Left ventricle myocardium inferior (tissue), 1 donor: Measurements from ENCODE around the gene CEP97. TPM values are rescaled to one million over a fixed set of nuclear protein-coding genes. Genes with fewer than 3 reads are reported as not detected.
"Not testable (repeated sequence)": the region's sequence is repeated elsewhere in the genome, so short reads cannot be mapped to it uniquely, and the experiment has no call there.

Source experiments
- DNase-seq: peaks from one replicate; pipeline ENCODE4 v3.0.0-alpha.2; 2020
- H3K27ac ChIP-seq: fragments of 200-600 bp; replicated peaks from 2 replicates; pipeline ENCODE4 v1.8.0; 2021
- H3K27me3 ChIP-seq: fragments of 200-600 bp; 2 replicates; pipeline ENCODE4 v1.8.0; 2021; ENCODE audit warnings: low read depth
- H3K36me3 ChIP-seq: fragments of 200-600 bp; 2 replicates; pipeline ENCODE4 v1.8.0; 2021
- H3K4me1 ChIP-seq: fragments of 200-600 bp; 2 replicates; pipeline ENCODE4 v1.8.0; 2021
- H3K4me3 ChIP-seq: fragments of 200-600 bp; 2 replicates; pipeline ENCODE4 v1.8.0; 2021; ENCODE audit warnings: mild to moderate bottlenecking, moderate library complexity
- H3K9me3 ChIP-seq: fragments of 200-600 bp; replicated peaks from 2 replicates; pipeline ENCODE4 v1.8.0; 2021
- intact Hi-C: fragments of 100-400 bp; cut with micrococcal nuclease; formaldehyde crosslinking; loops from one replicate; pipeline ENCODE4 v1.11.0; 2022
- total RNA-seq: library from RNA; stranded (reverse); fragmentation: NEBNext Ultra II Directional; extraction: Animal tissue kit (Norgen Biotek cat#: 25700); gene quantifications from one replicate; pipeline ENCODE4 v1.2.1, GENCODE V29; 2021
- TF ChIP-seq, protein P1 (sequence below): fragments of 200-600 bp; IDR thresholded peaks from 2 replicates; pipeline ENCODE4 v1.8.0; 2021; ENCODE audit warnings: antibody characterized with exemption, mild to moderate bottlenecking, borderline replicate concordance
- donor health status: DM: no; HTN: yes; CAD: no; lungs with severe emphysema.

Gene CEP97
- total RNA-seq, 1 donor from 2014 or later: 5.9 TPM

DNA sequence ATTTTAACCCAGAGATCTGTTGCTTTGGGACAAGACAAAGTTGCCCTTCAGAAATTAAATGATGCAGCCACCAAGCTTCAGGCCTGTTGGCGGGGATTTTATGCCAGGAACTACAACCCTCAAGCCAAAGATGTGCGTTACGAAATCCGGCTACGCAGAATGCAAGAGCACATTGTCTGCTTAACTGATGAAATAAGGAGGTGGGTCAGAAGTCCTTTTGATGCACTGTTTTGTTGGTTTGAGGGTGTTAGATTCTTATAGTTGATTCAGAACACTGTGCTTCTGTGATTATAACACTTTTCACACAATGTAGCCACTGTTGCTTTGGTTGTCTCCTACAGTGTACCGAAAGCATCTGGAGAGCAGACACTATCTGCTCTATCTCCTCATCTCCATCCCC, 33.8 kb downstream of the CEP97 start:
- intact Hi-C loops: no loop called here
- TF ChIP-seq, protein P1, sequence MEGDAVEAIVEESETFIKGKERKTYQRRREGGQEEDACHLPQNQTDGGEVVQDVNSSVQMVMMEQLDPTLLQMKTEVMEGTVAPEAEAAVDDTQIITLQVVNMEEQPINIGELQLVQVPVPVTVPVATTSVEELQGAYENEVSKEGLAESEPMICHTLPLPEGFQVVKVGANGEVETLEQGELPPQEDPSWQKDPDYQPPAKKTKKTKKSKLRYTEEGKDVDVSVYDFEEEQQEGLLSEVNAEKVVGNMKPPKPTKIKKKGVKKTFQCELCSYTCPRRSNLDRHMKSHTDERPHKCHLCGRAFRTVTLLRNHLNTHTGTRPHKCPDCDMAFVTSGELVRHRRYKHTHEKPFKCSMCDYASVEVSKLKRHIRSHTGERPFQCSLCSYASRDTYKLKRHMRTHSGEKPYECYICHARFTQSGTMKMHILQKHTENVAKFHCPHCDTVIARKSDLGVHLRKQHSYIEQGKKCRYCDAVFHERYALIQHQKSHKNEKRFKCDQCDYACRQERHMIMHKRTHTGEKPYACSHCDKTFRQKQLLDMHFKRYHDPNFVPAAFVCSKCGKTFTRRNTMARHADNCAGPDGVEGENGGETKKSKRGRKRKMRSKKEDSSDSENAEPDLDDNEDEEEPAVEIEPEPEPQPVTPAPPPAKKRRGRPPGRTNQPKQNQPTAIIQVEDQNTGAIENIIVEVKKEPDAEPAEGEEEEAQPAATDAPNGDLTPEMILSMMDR: no peak
- Histone ChIP-seq H3K4me3 (no peak overlapping the region), H3K9me3 (no peaks in the 10 kb centered on the region), H3K27ac (no peak overlapping the region), H3K27me3 (no peaks in the 10 kb centered on the region), H3K4me1 (no peaks in the 10 kb centered on the region), H3K36me3 (peaks cover 56% of the 10 kb centered on the region)
- DNase-seq: no peak

DNA sequence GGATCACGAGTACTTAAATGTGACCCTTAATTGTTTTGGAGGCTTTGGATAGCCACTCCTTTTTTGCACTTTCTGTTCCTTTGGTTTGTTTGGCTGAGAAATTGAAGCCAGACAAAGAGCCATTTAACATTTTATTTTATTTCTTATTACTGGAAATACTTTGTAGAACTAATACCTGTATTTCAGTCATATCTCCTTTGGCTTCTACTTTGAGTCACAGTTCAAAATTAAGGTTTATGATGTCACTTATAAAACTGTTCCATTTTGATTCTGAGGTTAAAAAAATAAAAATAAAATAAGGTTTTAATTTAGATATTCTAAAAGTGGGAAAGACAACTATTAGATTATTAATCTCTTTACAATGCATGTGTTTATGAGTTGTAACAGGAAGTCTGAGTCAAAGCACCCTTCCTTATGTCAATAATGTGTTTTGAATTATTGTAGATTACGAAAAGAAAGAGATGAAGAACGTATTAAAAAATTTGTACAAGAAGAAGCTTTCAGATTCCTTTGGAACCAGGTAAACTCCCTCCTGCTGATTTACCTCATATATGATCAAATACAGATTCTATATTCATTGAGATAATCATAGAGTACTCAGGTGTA, 37.7 kb downstream of the CEP97 start:
- intact Hi-C loops: no loop called here
- DNase-seq: no peak
- H3K36me3 ChIP-seq: peaks cover 36% of the 10 kb centered on the region
- H3K27ac ChIP-seq: no peak overlapping the region
- no peaks in the 10 kb centered on the region for H3K4me1 ChIP-seq
- H3K27me3 ChIP-seq: no peaks in the 10 kb centered on the region
- TF ChIP-seq, protein P1: no peak
- H3K4me3 ChIP-seq: no peak overlapping the region
- H3K9me3 ChIP-seq: no peaks in the 10 kb centered on the region

DNA sequence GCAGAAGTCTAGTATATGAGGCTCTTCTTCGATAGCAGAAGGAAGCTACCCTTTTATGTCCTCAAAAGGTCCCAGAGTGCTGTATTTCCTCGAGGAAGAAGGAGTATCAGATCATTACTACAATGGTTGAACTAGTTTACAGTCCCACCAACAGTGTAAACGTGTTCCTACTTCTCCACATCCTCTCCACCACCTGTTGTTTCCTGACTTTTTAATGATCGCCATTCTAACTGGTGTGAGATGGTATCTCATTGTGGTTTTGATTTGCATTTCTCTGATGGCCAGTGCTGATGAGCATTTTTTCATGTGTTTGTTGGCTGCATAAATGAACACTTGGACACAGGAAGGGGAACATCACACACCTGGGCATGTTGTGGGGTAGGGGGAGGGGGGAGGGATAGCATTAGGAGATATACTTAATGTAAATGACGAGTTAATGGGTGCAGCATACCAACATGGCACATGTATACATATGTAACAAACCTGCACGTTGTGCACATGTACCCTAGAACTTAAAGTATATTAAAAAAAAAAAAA, 53.4 kb downstream of the CEP97 start:
- H3K4me3 ChIP-seq, H3K27ac ChIP-seq, DNase-seq, H3K9me3 ChIP-seq, intact Hi-C loops, H3K36me3 ChIP-seq, H3K27me3 ChIP-seq: not testable (repeated sequence)
- peaks cover 39% of the 10 kb centered on the region for H3K4me1 ChIP-seq

DNA sequence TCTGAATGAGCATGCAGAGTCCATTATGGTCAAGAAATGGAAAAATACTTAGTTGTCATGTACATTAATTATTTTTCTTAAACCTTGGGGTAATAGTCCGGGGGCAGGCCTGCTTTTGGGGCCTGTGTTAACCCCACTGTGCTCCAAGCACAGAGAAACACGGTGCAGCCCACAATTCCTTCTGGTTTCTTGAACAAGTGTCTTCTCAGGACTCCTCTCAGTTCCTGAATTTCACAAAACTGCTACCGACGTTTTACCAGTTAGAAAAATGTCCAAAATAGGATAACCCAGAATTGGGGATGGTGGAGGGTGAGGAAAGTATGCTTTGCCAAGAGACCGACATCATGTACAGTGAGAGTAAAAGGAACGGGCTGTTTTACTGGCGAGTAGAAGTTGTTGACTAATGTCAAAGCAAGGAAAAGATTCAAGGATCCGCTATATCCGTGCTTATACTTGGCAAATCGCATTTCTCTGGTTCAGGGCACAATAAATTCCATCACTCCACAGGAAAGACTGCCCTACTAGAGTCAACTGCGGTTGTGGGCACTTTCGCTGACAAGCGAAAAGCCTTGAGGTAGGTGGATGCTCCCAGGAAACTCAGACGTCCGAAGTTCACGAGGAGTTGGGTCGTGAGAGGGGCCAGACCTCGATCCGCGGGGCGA, 54.1 kb downstream of the CEP97 start:
- Histone ChIP-seq H3K4me3 (peak overlapping the region; percentile 86), H3K4me1 (peaks cover 39% of the 10 kb centered on the region), H3K36me3 (peaks cover 12% of the 10 kb centered on the region), H3K9me3 (no peaks in the 10 kb centered on the region), H3K27me3 (no peaks in the 10 kb centered on the region), H3K27ac (peak overlapping the region; percentile 95)
- intact Hi-C loops: no loop called here
- TF ChIP-seq, protein P1: no peak
- no peak for DNase-seq

DNA sequence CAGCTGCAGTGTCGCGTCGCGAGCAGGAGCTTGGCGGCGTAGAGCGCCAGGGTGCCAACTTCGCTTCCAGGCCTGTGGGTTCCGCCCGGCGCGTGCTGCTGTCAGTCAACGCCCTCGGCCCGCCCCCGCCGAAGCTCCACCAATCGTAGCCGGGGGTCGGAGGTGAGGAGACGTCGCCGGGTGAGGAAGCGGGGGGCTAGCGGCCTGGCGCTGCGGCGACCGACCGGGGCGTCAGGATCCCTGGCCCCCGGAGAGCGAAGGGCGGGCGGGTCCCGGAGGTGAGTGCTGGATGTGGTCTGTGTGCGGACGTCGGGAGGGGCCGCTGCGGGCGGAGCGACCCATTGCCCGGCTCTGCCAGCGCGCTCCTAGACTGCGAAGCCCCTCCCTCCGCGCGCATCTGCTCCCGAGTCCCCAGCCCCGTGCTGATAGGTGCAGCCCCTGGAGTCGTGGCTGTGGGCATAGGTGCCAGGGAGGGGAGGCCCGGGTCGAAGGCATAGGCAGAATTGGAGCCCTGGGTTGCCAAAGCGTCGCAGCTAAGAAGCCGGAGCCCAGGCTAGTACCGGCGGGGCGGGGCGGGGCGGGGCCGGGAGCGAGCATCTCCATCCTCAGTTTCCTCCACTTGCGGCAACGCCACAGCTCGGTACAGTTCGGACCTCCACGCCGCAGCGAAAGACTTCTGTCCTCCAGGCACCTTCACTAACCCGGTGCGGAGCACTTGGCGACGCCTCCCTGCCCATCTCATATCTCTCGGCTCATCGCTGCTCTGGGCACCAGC, 54.8 kb downstream of the CEP97 start, which contains the start of gene NXPE3:
NXPE3 (plus strand) TSS at position 165 of the 775 bp plus-strand sequence. CDS start 6,386 bp downstream, outside the sequence.
- Histone ChIP-seq H3K27ac (peak within 1 kb of the TSS; percentile 95), H3K9me3 (no peaks in the 10 kb centered on the region), H3K4me3 (peak within 1 kb of the TSS; percentile 86), H3K27me3 (no peaks in the 10 kb centered on the region), H3K36me3 (peaks cover 17% of the 10 kb centered on the region), H3K4me1 (peaks cover 40% of the 10 kb centered on the region)
- peak; percentile 95 for DNase-seq
- intact Hi-C loops: no loop called here
- TF ChIP-seq, protein P1: no peak
